ENCODE results near the gene C20orf173. TPM values are rescaled to one million over a fixed set of nuclear protein-coding genes. Genes with fewer than 3 reads are reported as not detected.

Gene C20orf173
- total RNA-seq, 1 experiment from 2014 or later = not detected

DNA sequence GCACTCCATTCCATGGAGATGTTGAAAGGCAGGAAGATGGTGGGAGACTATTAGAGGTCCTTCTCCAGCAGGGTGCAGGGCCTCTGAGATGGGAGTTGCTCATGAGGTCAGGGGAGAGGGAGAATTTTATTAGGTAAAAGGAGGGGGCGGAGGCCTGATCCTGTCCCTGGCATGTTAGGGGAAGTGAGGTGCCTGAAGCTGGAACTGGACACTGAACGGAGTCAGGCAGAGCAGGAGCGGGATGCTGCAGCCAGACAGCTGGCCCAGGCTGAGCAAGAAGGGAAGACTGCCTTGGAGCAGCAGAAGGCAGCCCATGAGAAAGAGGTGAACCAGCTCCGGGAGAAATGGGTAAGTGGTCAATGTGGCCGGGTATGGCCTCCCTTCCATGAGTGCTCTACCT is 49.7 kb downstream of the C20orf173 start:
- Histone ChIP-seq H3K4me1 (replicated peaks; ENCODE audit: insufficient read depth) (no peaks in the 10 kb centered on the region), H3F3A (ENCODE audit: insufficient read depth, low read depth) (no peaks in the 10 kb centered on the region), H4K20me1 (ENCODE audit: insufficient read depth) (no peaks in the 10 kb centered on the region), H3K36me3 (ENCODE audit: low read depth) (peaks cover 25% of the 10 kb centered on the region), H2AFZ (no peak overlapping the region), H3K27ac (no peak overlapping the region), H3K79me2 (ENCODE audit: low read depth) (no peaks in the 10 kb centered on the region), H3K9me3 (ENCODE audit: insufficient read depth, low read depth) (no peaks in the 10 kb centered on the region), H3K9me2 (ENCODE audit: insufficient read depth) (no peaks in the 10 kb centered on the region), H3K27me3 (ENCODE audit: insufficient read depth, low read depth) (no peaks in the 10 kb centered on the region), H3K4me2 (no peak overlapping the region), H3K4me3 (no peak overlapping the region)
- no TSS peak for BruUV-seq (replicated peaks)
- ChIA-PET POLR2A (ENCODE audit: unreplicated experiment) (interaction anchor here (0.6 kb wide), 1 partner anchor 20 kb away, joined by 5 read pairs; no protein-coding TSS in a partner anchor), CTCF (interaction anchor here (1.2 kb wide), 1 partner anchor 190 kb away, joined by 3 read pairs; no protein-coding TSS in a partner anchor)
- no peak for DNase-seq
- no peak for TF ChIP-seq EZH2 (IDR thresholded peaks at IDR 0.05; ENCODE audit: low read depth)
- TF ChIP-seq, protein P1, sequence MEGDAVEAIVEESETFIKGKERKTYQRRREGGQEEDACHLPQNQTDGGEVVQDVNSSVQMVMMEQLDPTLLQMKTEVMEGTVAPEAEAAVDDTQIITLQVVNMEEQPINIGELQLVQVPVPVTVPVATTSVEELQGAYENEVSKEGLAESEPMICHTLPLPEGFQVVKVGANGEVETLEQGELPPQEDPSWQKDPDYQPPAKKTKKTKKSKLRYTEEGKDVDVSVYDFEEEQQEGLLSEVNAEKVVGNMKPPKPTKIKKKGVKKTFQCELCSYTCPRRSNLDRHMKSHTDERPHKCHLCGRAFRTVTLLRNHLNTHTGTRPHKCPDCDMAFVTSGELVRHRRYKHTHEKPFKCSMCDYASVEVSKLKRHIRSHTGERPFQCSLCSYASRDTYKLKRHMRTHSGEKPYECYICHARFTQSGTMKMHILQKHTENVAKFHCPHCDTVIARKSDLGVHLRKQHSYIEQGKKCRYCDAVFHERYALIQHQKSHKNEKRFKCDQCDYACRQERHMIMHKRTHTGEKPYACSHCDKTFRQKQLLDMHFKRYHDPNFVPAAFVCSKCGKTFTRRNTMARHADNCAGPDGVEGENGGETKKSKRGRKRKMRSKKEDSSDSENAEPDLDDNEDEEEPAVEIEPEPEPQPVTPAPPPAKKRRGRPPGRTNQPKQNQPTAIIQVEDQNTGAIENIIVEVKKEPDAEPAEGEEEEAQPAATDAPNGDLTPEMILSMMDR (conservative IDR thresholded peaks at IDR 0.05) = no peak
- intact Hi-C loops (cut with micrococcal nuclease; ENCODE audit: unreplicated experiment) = no loop called here

DNA sequence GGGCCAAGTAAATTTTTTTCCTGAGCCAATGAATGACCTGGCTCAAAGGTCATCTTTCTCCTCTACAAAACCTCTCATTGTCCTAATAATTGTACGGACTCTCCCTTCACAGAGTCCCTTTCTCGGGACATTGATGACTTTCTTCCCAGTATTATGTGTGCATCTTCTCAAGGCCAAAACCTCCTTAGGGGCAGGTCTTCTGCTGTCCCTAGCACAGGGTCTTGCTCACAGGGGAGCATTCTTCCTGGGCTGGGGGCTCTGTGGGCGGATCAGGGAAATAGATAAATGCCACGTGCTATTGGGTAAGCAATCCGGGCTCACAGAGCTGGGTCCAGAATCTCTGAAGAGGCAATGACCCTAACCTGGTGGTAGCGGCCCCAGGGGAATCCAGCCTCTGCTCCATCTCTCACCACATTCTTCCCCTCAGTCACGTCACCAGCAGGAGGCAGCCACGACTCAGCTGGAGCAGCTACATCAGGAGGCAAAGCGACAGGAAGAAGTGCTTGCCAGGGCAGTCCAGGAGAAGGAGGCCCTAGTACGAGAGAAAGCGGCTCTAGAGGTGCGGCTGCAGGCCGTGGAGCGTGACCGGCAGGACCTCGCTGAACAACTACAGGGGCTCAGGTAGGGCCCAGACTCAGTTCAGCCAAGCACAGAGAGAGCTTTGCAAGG is 50.5 kb downstream of the C20orf173 start:
- Histone ChIP-seq H3K9me3 (ENCODE audit: insufficient read depth, low read depth) (no peaks in the 10 kb centered on the region), H3K4me1 (replicated peaks; ENCODE audit: insufficient read depth) (no peaks in the 10 kb centered on the region), H3K9me2 (ENCODE audit: insufficient read depth) (no peaks in the 10 kb centered on the region), H3K4me3 (no peak overlapping the region), H4K20me1 (ENCODE audit: insufficient read depth) (no peaks in the 10 kb centered on the region), H3K79me2 (ENCODE audit: low read depth) (no peaks in the 10 kb centered on the region), H3K27ac (no peak overlapping the region), H3K36me3 (ENCODE audit: low read depth) (peaks cover 25% of the 10 kb centered on the region), H2AFZ (no peak overlapping the region), H3F3A (ENCODE audit: insufficient read depth, low read depth) (no peaks in the 10 kb centered on the region), H3K4me2 (no peak overlapping the region), H3K27me3 (ENCODE audit: insufficient read depth, low read depth) (no peaks in the 10 kb centered on the region)
- intact Hi-C loops (cut with micrococcal nuclease; ENCODE audit: unreplicated experiment) = no loop called here
- BruUV-seq (replicated peaks) = no TSS peak
- ChIA-PET CTCF (no interaction called here), POLR2A (ENCODE audit: unreplicated experiment) (interaction anchor here (0.6 kb wide), 2 partner anchors 21 to 375 kb away, joined by 5 to 7 read pairs; no protein-coding TSS in a partner anchor)
- no peak for DNase-seq
- TF ChIP-seq EZH2 (IDR thresholded peaks at IDR 0.05; ENCODE audit: low read depth) = no peak
- TF ChIP-seq, protein P1 (conservative IDR thresholded peaks at IDR 0.05) = no peak

Other genes starting within 250 kb of the C20orf173 start
- gene EIF6, start 244.9 kb downstream of the C20orf173 start, total RNA-seq (2021) = 255 and 270 TPM in 2 replicates
- not detected in 2 replicates for gene FAM83C, start 237.2 kb downstream of the C20orf173 start, total RNA-seq (2021)
- 51.1 and 60.1 TPM in 2 replicates for gene UQCC1, start 117.7 kb downstream of the C20orf173 start, total RNA-seq (2021)
- gene GDF5, start 91.4 kb downstream of the C20orf173 start, total RNA-seq (2021) = 0.33 TPM in 1 of 2 replicates, not detected in the other
- 63.6 and 79.5 TPM in 2 replicates for gene CEP250, start 74.1 kb downstream of the C20orf173 start, total RNA-seq (2021)
- 341 and 435 TPM in 2 replicates for gene ERGIC3, start 12.4 kb upstream of the C20orf173 start, total RNA-seq (2021)
- 14.1 and 22.9 TPM in 2 replicates for gene SPAG4, start 86.2 kb upstream of the C20orf173 start, total RNA-seq (2021)
- gene CPNE1, start 135.2 kb upstream of the C20orf173 start, total RNA-seq (2021) = 271 and 311 TPM in 2 replicates
- 46.9 and 81.2 TPM in 2 replicates for gene RBM12, start 135.2 kb upstream of the C20orf173 start, total RNA-seq (2021)
- 56.9 and 65.0 TPM in 2 replicates for gene NFS1, start 169.7 kb upstream of the C20orf173 start, total RNA-seq (2021)
- gene ROMO1, start 169.8 kb upstream of the C20orf173 start, total RNA-seq (2021) = 175 and 271 TPM in 2 replicates
- gene RBM39, start 212.6 kb upstream of the C20orf173 start, total RNA-seq (2021) = 354 and 379 TPM in 2 replicates
- 59.8 and 60.2 TPM in 2 replicates for gene PHF20, start 242.4 kb upstream of the C20orf173 start, total RNA-seq (2021)